HAP-1 (cell line): ENCODE results near the gene LCN9.
"Not testable (repeated sequence)": the region's sequence is repeated elsewhere in the genome, so short reads cannot be mapped to it uniquely, and the experiment has no call there.

ENCODE experiments used
- DNase-seq, 2 experiments: peaks; one replicate each; pipeline ENCODE4 v3.0.0-alpha.2; 2016 to 2020; ENCODE audit warnings: low spot score in 2 of 2
- H3K27me3 ChIP-seq: fragments of 250-450 bp; sonication (Bioruptor Pico); 2 replicates; pipeline ENCODE4 v1.5.1; 2020; ENCODE audit warnings: low read depth, mild to moderate bottlenecking, moderate library complexity
- H3K36me3 ChIP-seq: fragments of 250-450 bp; sonication (Bioruptor Pico); replicated peaks from 2 replicates; pipeline ENCODE4 v1.5.1; 2020; ENCODE audit warnings: mild to moderate bottlenecking
- H3K4me1 ChIP-seq: fragments of 250-450 bp; sonication (Bioruptor Pico); 2 replicates; pipeline ENCODE4 v1.5.1; 2020; ENCODE audit warnings: mild to moderate bottlenecking
- H3K4me3 ChIP-seq: fragments of 250-450 bp; sonication (Bioruptor Pico); 2 replicates; pipeline ENCODE4 v1.5.1; 2020; ENCODE audit warnings: mild to moderate bottlenecking, moderate library complexity
- H3K9me3 ChIP-seq: fragments of 250-450 bp; sonication (Bioruptor Pico); 2 replicates; pipeline ENCODE4 v1.5.1; 2020; ENCODE audit warnings: mild to moderate bottlenecking, moderate library complexity
- in situ Hi-C: fragments of 300-500 bp; cut with MboI; formaldehyde crosslinking; loops from 3 replicates; pipeline ENCODE4 v1.14.3; 2020; ENCODE audit warnings: low sequenced_read_pairs, inconsistent platforms, mixed read lengths

LCN9 gene

GRCh38 chr9:135671591-135672041, 8.5 kb downstream of the LCN9 start:
- DNase-seq, result peak in 1 of 2 experiments; percentile 25
- no peak overlapping the region for H3K4me3 ChIP-seq
- in situ Hi-C loops, result no loop called here
- H3K9me3 ChIP-seq, result no peaks in the 10 kb centered on the region
- H3K4me1 ChIP-seq, result no peaks in the 10 kb centered on the region
- H3K27me3 ChIP-seq, result no peaks in the 10 kb centered on the region
- no peaks in the 10 kb centered on the region for H3K36me3 ChIP-seq

GRCh38 chr9:135672786-135673185, 9.7 kb downstream of the LCN9 start:
- in situ Hi-C loops, H3K9me3 ChIP-seq, H3K27me3 ChIP-seq, DNase-seq, H3K36me3 ChIP-seq, H3K4me1 ChIP-seq, H3K4me3 ChIP-seq: not testable (repeated sequence)

DNA sequence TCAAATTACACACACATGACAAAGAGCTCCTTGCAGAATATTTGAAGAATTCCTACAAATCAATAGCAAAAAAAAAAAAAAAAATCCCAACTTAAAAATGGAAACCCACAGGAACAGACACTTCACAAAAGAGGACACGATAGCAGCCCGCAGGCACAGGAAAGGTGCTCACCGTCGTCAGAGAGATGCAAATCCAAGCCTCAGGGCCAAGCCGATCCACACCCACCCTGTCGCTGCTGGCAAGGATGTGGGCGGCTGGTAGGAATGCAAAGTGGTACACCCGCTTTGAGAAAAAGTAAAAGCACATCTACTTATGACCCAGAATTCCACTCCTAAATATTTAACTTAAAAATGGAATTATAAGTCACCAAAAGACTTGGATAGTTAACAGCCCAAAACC, 10.8 kb downstream of the LCN9 start:
- H3K4me1 ChIP-seq, result no peaks in the 10 kb centered on the region
- no peak for DNase-seq
- no peak overlapping the region for H3K4me3 ChIP-seq
- H3K9me3 ChIP-seq, result no peaks in the 10 kb centered on the region
- no peaks in the 10 kb centered on the region for H3K27me3 ChIP-seq
- no peaks in the 10 kb centered on the region for H3K36me3 ChIP-seq
- in situ Hi-C loops, result no loop called here

GRCh38 chr9:135674977-135675376, 11.9 kb downstream of the LCN9 start:
- H3K9me3 ChIP-seq, result no peaks in the 10 kb centered on the region
- no peaks in the 10 kb centered on the region for H3K27me3 ChIP-seq
- no peaks in the 10 kb centered on the region for H3K4me1 ChIP-seq
- no peak for DNase-seq
- no peak overlapping the region for H3K4me3 ChIP-seq
- H3K36me3 ChIP-seq, result no peaks in the 10 kb centered on the region
- in situ Hi-C loops, result loop anchor here (25.0 kb wide), 1 partner anchor 112 kb away; no protein-coding TSS in a partner anchor

- in situ Hi-C loops, result loop anchor here (25.0 kb wide), 1 partner anchor 110 kb away; no protein-coding TSS in a partner anchor
Observed at GRCh38 chr9:135676891-135677290, 13.8 kb downstream of the LCN9 start.

GRCh38 chr9:135677641-135678168, 14.6 kb downstream of the LCN9 start:
- in situ Hi-C loops, result loop anchor here (25.0 kb wide), 1 partner anchor 110 kb away; no protein-coding TSS in a partner anchor
- no peak overlapping the region for H3K4me3 ChIP-seq
- H3K36me3 ChIP-seq, result no peaks in the 10 kb centered on the region
- H3K9me3 ChIP-seq, result no peaks in the 10 kb centered on the region
- no peaks in the 10 kb centered on the region for H3K4me1 ChIP-seq
- no peak for DNase-seq
- H3K27me3 ChIP-seq, result no peaks in the 10 kb centered on the region

More at GRCh38 chr9:135676891-135677290, 13.8 kb downstream of the LCN9 start:
- Histone ChIP-seq H3K4me3 (no peak overlapping the region), H3K9me3 (no peaks in the 10 kb centered on the region), H3K27me3 (no peaks in the 10 kb centered on the region), H3K36me3 (no peaks in the 10 kb centered on the region), H3K4me1 (no peaks in the 10 kb centered on the region)
- DNase-seq, result no peak

GRCh38 chr9:135678236-135679017, 15.3 kb downstream of the LCN9 start:
- no peaks in the 10 kb centered on the region for H3K4me1 ChIP-seq
- H3K27me3 ChIP-seq, result no peaks in the 10 kb centered on the region

GRCh38 chr9:135680056-135680455, 16.9 kb downstream of the LCN9 start:
- Histone ChIP-seq H3K27me3 (peaks cover 4% of the 10 kb centered on the region; the same call in 1 of the 2 replicates), H3K4me3 (no peak overlapping the region), H3K36me3 (no peaks in the 10 kb centered on the region), H3K4me1 (no peaks in the 10 kb centered on the region), H3K9me3 (no peaks in the 10 kb centered on the region)
- in situ Hi-C loops, result loop anchor here (25.0 kb wide), 1 partner anchor 107 kb away; no protein-coding TSS in a partner anchor
- no peak for DNase-seq

More at GRCh38 chr9:135678236-135679017, 15.3 kb downstream of the LCN9 start:
- no peak for DNase-seq
- H3K4me3 ChIP-seq, result no peak overlapping the region
- in situ Hi-C loops, result loop anchor here (25.0 kb wide), 1 partner anchor 109 kb away; no protein-coding TSS in a partner anchor
- H3K36me3 ChIP-seq, result no peaks in the 10 kb centered on the region
- H3K9me3 ChIP-seq, result no peaks in the 10 kb centered on the region

- Histone ChIP-seq H3K9me3 (no peaks in the 10 kb centered on the region), H3K4me1 (no peaks in the 10 kb centered on the region), H3K4me3 (no peak overlapping the region), H3K27me3 (peaks cover 4% of the 10 kb centered on the region; the same call in 1 of the 2 replicates), H3K36me3 (no peaks in the 10 kb centered on the region)
- in situ Hi-C loops, result loop anchor here (25.0 kb wide), 1 partner anchor 106 kb away; no protein-coding TSS in a partner anchor
- no peak for DNase-seq
Observed at GRCh38 chr9:135681161-135681560, 18.1 kb downstream of the LCN9 start.

GRCh38 chr9:135683401-135684034, 20.4 kb downstream of the LCN9 start:
- H3K4me3 ChIP-seq, result no peak overlapping the region
- no peak for DNase-seq
- peaks cover 4% of the 10 kb centered on the region; the same call in 1 of the 2 replicates for H3K27me3 ChIP-seq
- in situ Hi-C loops, result loop anchor here (25.0 kb wide), 1 partner anchor 104 kb away; no protein-coding TSS in a partner anchor
- no peaks in the 10 kb centered on the region for H3K36me3 ChIP-seq
- no peaks in the 10 kb centered on the region for H3K9me3 ChIP-seq
- no peaks in the 10 kb centered on the region for H3K4me1 ChIP-seq

DNA sequence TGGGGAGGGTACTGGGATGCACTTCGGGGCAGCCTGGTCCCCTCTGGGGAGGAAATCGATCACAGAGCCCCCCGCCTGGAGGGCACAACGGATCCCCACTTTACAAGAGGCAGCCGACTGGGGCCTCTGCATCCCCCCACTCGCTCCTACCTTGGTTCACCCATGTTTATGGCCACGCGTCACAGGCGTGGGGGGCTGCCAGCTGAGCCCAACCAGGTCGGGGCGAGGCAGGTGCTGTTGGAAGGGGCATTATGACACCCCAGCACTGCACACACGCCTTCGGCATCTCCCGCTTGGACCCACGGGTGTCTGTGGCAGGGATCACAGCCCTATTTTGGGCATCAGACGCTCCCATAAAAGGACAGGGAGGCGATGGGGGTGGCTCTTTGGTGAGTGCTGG, 21.6 kb downstream of the LCN9 start:
- Histone ChIP-seq H3K36me3 (no peaks in the 10 kb centered on the region), H3K27me3 (peaks cover 6% of the 10 kb centered on the region), H3K9me3 (no peaks in the 10 kb centered on the region), H3K4me1 (no peaks in the 10 kb centered on the region), H3K4me3 (no peak overlapping the region)
- no peak for DNase-seq
- in situ Hi-C loops, result loop anchor here (25.0 kb wide), 1 partner anchor 103 kb away; no protein-coding TSS in a partner anchor

- Histone ChIP-seq H3K4me1 (no peaks in the 10 kb centered on the region), H3K36me3 (no peaks in the 10 kb centered on the region), H3K27me3 (peaks cover 8% of the 10 kb centered on the region), H3K9me3 (no peaks in the 10 kb centered on the region), H3K4me3 (no peak overlapping the region)
- no peak for DNase-seq
- in situ Hi-C loops, result loop anchor here (25.0 kb wide), 1 partner anchor 100 kb away; no protein-coding TSS in a partner anchor
Observed at GRCh38 chr9:135687216-135687615, 24.1 kb downstream of the LCN9 start.

DNA sequence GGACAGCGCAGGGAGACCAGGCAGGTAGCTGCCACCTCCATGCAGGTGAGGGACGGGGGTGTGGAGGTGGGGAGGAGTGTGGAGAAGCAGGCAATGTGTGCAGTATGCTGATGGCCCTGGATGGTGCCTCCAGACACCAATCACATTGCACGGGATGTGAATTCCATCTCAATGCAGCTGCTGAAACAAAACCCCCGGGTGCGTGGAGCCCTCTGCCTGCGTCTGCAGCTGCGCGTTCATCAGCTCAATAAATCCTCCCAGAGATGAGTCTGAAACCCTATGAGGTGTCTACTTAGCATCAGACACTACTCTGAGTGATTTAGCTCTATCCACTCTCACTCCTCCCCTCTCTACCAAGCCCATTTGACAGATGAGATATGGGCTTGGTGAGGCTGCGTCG, 25.9 kb downstream of the LCN9 start:
- Histone ChIP-seq H3K4me3 (no peak overlapping the region), H3K27me3 (peaks cover 8% of the 10 kb centered on the region), H3K9me3 (no peaks in the 10 kb centered on the region), H3K4me1 (no peaks in the 10 kb centered on the region), H3K36me3 (no peaks in the 10 kb centered on the region)
- DNase-seq, result no peak
- in situ Hi-C loops, result loop anchor here (25.0 kb wide), 1 partner anchor 98 kb away; no protein-coding TSS in a partner anchor
